Astrocyte of the cerebellum (primary cell): ENCODE measurements around the gene ERICH6.

ENCODE experiments used
- DNase-seq: peaks from one replicate; pipeline ENCODE4 v3.0.0-alpha.2; 2011; ENCODE audit warnings: low read depth
- H3K4me3 ChIP-seq: 2 replicates; pipeline ENCODE4 v1.5.1; 2011; ENCODE audit warnings: mild to moderate bottlenecking, low read depth, low read length, moderate library complexity
- in situ Hi-C: cut with HindIII; loops from 2 replicates; pipeline ENCODE4 v1.10.0; 2017; ENCODE audit warnings: low sequenced_read_pairs
- TF ChIP-seq, protein P1 (sequence below): IDR thresholded peaks from 2 replicates; pipeline ENCODE4 v1.5.1; 2012; ENCODE audit warnings: low read length, low read depth, moderate library complexity, mild to moderate bottlenecking; ENCODE audit errors: missing control alignments

The ERICH6 gene

DNA sequence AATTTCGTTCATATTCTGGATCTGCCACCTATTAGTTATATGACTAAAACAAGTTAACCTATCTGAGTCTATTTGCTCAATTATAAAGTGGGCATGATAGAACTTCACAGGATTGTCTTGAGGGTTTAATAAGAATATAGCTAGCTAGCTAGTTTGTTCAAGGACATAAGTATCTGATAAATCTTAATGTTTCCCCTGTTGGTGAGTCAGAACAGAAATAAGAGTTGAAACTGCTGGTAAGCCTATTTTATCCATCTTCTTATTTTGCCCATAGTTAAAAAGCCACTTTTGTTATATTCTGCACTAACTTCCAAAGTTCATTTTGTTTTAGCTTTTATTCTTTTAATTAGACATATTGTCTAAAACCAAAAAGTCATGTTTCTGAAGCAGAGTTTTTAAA, 91.2 kb downstream of the ERICH6 start:
- DNase-seq, result no peak
- in situ Hi-C loops, result no loop called here
- TF ChIP-seq, protein P1, sequence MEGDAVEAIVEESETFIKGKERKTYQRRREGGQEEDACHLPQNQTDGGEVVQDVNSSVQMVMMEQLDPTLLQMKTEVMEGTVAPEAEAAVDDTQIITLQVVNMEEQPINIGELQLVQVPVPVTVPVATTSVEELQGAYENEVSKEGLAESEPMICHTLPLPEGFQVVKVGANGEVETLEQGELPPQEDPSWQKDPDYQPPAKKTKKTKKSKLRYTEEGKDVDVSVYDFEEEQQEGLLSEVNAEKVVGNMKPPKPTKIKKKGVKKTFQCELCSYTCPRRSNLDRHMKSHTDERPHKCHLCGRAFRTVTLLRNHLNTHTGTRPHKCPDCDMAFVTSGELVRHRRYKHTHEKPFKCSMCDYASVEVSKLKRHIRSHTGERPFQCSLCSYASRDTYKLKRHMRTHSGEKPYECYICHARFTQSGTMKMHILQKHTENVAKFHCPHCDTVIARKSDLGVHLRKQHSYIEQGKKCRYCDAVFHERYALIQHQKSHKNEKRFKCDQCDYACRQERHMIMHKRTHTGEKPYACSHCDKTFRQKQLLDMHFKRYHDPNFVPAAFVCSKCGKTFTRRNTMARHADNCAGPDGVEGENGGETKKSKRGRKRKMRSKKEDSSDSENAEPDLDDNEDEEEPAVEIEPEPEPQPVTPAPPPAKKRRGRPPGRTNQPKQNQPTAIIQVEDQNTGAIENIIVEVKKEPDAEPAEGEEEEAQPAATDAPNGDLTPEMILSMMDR, result no peak
- no peak overlapping the region for H3K4me3 ChIP-seq

DNA sequence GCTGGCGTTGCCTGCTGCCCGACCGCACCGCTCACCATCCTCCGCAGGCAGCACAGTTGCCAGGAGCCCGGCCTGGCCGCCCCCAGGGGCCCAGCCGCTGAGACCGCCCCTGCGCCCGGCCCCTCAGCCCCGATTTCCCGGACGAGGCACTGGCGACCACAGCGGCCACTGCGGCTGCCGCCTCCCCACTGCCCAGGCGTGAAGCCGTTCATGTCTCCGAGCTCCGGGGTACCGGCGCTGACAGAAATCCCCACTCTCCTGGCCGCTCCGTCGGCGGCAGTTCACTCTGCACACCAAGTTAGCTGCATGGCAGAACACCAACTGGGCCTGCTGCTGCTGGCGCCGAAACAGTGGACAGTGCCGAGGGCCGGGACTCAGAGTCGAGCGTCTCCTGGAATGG, 92.1 kb downstream of the ERICH6 start:
- in situ Hi-C loops, result no loop called here
- DNase-seq, result no peak
- TF ChIP-seq, protein P1, result no peak
- no peak overlapping the region for H3K4me3 ChIP-seq

DNA sequence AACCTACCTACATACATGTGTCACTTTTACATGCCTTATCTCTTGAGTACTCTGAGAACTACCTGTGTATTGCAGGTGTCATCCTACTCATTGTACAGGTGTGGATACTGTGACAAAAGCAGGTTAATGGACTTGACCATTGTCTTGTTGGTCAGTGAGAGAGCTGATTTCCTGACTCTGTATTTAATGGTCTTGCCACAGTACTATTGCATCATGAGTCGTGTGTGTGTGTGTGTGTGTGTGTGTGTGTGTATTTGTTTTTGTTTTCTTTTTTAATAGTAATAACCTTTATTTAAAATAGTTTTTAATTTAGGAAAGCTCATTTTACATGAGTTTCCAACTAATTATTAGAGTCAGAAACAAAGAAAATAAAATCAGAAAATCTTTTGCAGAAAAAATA, 92.9 kb downstream of the ERICH6 start:
- no peak for DNase-seq
- in situ Hi-C loops, result no loop called here
- no peak overlapping the region for H3K4me3 ChIP-seq
- TF ChIP-seq, protein P1, result no peak

DNA sequence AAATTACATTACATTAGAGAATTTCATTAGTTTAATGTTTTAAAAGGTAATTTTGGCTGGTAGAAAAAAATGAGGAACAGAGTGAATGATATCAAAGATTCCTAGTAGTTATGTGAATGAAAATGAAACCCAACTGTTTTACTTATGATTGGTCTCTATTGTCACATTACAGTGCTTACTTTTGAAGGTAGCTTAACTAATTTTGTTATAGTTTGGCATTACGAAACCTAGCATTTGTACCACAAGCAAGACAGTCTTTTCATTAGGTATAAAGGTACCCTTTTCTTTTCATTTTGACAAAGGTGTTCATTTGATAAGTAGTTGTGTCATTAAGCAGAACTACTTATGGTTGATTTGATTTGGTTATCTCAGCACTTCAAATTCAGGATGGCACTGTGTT, 93.7 kb downstream of the ERICH6 start:
- H3K4me3 ChIP-seq, result no peak overlapping the region
- no peak for DNase-seq
- TF ChIP-seq, protein P1, result no peak
- in situ Hi-C loops, result no loop called here
